ENCODE data around the gene EHD4.

EHD4 gene

GRCh38 chr15:41971089-41971894 lies 1.1 kb downstream of the EHD4 start:
- DNase-seq (ENCODE audit: insufficient read length, low spot score) (no peak), FAIRE-seq (no peak)
- no peak for TF ChIP-seq CTCF (IDR thresholded peaks at IDR 0.05; ENCODE audit: insufficient read depth, missing control alignments)

GRCh38 chr15:41970456-41970855 lies 1.9 kb downstream of the EHD4 start:
- FAIRE-seq: no peak
- no peak for TF ChIP-seq CTCF (IDR thresholded peaks at IDR 0.05; ENCODE audit: insufficient read depth, missing control alignments)
- DNase-seq (ENCODE audit: insufficient read length, low spot score): no peak

GRCh38 chr15:41969851-41970431 lies 2.4 kb downstream of the EHD4 start:
- TF ChIP-seq CTCF (IDR thresholded peaks at IDR 0.05; ENCODE audit: insufficient read depth, missing control alignments): no peak
- no peak for FAIRE-seq
- no peak for DNase-seq (ENCODE audit: insufficient read length, low spot score)

- TF ChIP-seq CTCF (IDR thresholded peaks at IDR 0.05; ENCODE audit: insufficient read depth, missing control alignments): no peak
- DNase-seq (ENCODE audit: insufficient read length, low spot score): no peak
- no peak for FAIRE-seq
Measured at GRCh38 chr15:41968701-41969100, 3.7 kb downstream of the EHD4 start.

GRCh38 chr15:41967506-41968206 lies 4.7 kb downstream of the EHD4 start:
- FAIRE-seq: no peak
- DNase-seq (ENCODE audit: insufficient read length, low spot score): no peak
- TF ChIP-seq CTCF (IDR thresholded peaks at IDR 0.05; ENCODE audit: insufficient read depth, missing control alignments): no peak

- no peak for TF ChIP-seq CTCF (IDR thresholded peaks at IDR 0.05; ENCODE audit: insufficient read depth, missing control alignments)
- FAIRE-seq: no peak
Measured at GRCh38 chr15:41966920-41967465, 5.4 kb downstream of the EHD4 start.

More at GRCh38 chr15:41966920-41967465, 5.4 kb downstream of the EHD4 start:
- no peak for DNase-seq (ENCODE audit: insufficient read length, low spot score)
